T47D (cell line): ENCODE results near the gene MICA.
"Not testable (repeated sequence)": the region's sequence is repeated elsewhere in the genome, so short reads cannot be mapped to it uniquely, and the experiment has no call there.

Experiments used
- DNase-seq, 2 experiments: peaks; one replicate each; pipeline versions ENCODE4 v3.0.0 to v3.0.0-alpha.2; 2011 to 2012; ENCODE audit warnings: low read depth in 1 of 2, low spot score in 1 of 2
- JUND ChIP-seq: IDR thresholded peaks from 2 replicates; pipeline ENCODE4 v1.6.1; 2012; ENCODE audit warnings: low read depth
- in situ Hi-C: cut with HindIII; loops from 2 replicates; pipeline ENCODE4 v1.10.0; 2016; ENCODE audit warnings: low sequenced_read_pairs, low pct_unique_long_range_greater_than_20kb

Gene MICA

GRCh38 chr6:31393932-31394331 lies 9.5 kb upstream of the MICA start:
- DNase-seq, result no peak
- no peak for TF ChIP-seq JUND
- in situ Hi-C loops, result no loop called here

- no peak for TF ChIP-seq JUND
- DNase-seq, result no peak
- in situ Hi-C loops, result no loop called here
Measured at GRCh38 chr6:31394381-31394780, 9.0 kb upstream of the MICA start.

GRCh38 chr6:31395832-31396231 lies 7.6 kb upstream of the MICA start:
- TF ChIP-seq JUND, result no peak
- in situ Hi-C loops, result no loop called here
- no peak for DNase-seq

GRCh38 chr6:31396422-31397152 lies 6.8 kb upstream of the MICA start:
- in situ Hi-C loops, result no loop called here
- no peak for TF ChIP-seq JUND
- peak; percentile 30 to 81 for DNase-seq

GRCh38 chr6:31397153-31397499 lies 6.3 kb upstream of the MICA start:
- DNase-seq, in situ Hi-C loops: not testable (repeated sequence)

- no peak for TF ChIP-seq JUND
- in situ Hi-C loops, result no loop called here
- DNase-seq, result no peak
Measured at GRCh38 chr6:31397901-31398525, 5.4 kb upstream of the MICA start.

GRCh38 chr6:31399589-31400466 lies 3.6 kb upstream of the MICA start:
- no peak for TF ChIP-seq JUND
- in situ Hi-C loops, result no loop called here
- peak; percentile 77 to 94 for DNase-seq

GRCh38 chr6:31400467-31401289 lies 2.7 kb upstream of the MICA start:
- peak in 1 of 2 experiments; percentile 65 for DNase-seq
- no peak for TF ChIP-seq JUND
- in situ Hi-C loops, result no loop called here

GRCh38 chr6:31401403-31401802 lies 2.0 kb upstream of the MICA start:
- in situ Hi-C loops, result no loop called here
- TF ChIP-seq JUND, result no peak
- DNase-seq, result peak in 1 of 2 experiments; percentile 45

- peak in 1 of 2 experiments; percentile 46 for DNase-seq
- in situ Hi-C loops, result no loop called here
- TF ChIP-seq JUND, result no peak
Measured at GRCh38 chr6:31402324-31403282, 792 bp upstream of the MICA start.

GRCh38 chr6:31404061-31404364 lies 618 bp downstream of the MICA start:
- in situ Hi-C loops, DNase-seq: not testable (repeated sequence)
